ENCODE data around the gene CLNK.

DNA sequence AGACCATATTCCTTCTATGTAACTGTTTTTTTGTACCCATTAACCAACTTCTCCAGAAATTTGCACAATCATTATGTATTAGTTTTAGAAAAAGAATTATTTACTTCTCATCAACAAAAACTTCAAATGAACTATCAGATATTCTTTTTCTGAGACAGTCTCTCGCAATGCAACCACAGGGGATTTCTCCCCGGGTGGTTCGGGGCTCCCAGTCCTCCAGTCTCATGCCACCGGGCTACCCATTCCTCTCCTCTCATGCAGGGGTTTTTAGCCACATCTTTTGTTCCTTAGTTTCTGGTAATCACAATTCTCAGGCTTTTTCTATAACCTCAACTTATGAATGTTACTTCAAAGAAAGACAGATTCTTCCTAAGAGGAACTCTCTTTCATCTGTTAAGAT lies 46.6 kb upstream of the CLNK start:
- no peak for TF ChIP-seq CTCF (IDR thresholded peaks at IDR 0.05; ENCODE audit: low read length)
- no peak for TF ChIP-seq EZH2 (IDR thresholded peaks at IDR 0.05; ENCODE audit: borderline replicate concordance, low read length)

Measured in OCI-LY1 (cell line).